GM10847 (cell line): Measurements from ENCODE around the gene SUSD1.

Experiments used
- POLR2A ChIP-seq: IDR thresholded peaks from 2 replicates; pipeline ENCODE4 v1.6.1; 2011; ENCODE audit not compliant: insufficient read length; ENCODE audit errors: extremely low read depth

The SUSD1 gene

GRCh38 chr9:112049811-112050516 lies 125.1 kb downstream of the SUSD1 start:
- TF ChIP-seq POLR2A: no peak

GRCh38 chr9:112048924-112049691 lies 126.0 kb downstream of the SUSD1 start:
- TF ChIP-seq POLR2A: no peak

GRCh38 chr9:112047538-112048066 lies 127.5 kb downstream of the SUSD1 start:
- TF ChIP-seq POLR2A: no peak

GRCh38 chr9:112046181-112046580 lies 128.9 kb downstream of the SUSD1 start:
- TF ChIP-seq POLR2A: no peak

GRCh38 chr9:112044881-112045280 lies 130.2 kb downstream of the SUSD1 start:
- TF ChIP-seq POLR2A: no peak

- no peak for TF ChIP-seq POLR2A
These were observed 130.9 kb downstream of the SUSD1 start for GRCh38 chr9:112044186-112044585.

GRCh38 chr9:112043423-112043822 lies 131.7 kb downstream of the SUSD1 start:
- no peak for TF ChIP-seq POLR2A

- TF ChIP-seq POLR2A: no peak
These were observed 132.3 kb downstream of the SUSD1 start for GRCh38 chr9:112042769-112043168.

GRCh38 chr9:112042244-112042638 lies 132.9 kb downstream of the SUSD1 start:
- TF ChIP-seq POLR2A: no peak

- no peak for TF ChIP-seq POLR2A
These were observed 133.4 kb downstream of the SUSD1 start for GRCh38 chr9:112041536-112042243.

GRCh38 chr9:112041199-112041535 lies 133.9 kb downstream of the SUSD1 start:
- TF ChIP-seq POLR2A: no peak

- TF ChIP-seq POLR2A: no peak
These were observed 137.1 kb downstream of the SUSD1 start for GRCh38 chr9:112038017-112038408.

- TF ChIP-seq POLR2A: no peak
These were observed 137.6 kb downstream of the SUSD1 start for GRCh38 chr9:112037281-112038016.

- no peak for TF ChIP-seq POLR2A
These were observed 139.8 kb downstream of the SUSD1 start for GRCh38 chr9:112035166-112035826.

- no peak for TF ChIP-seq POLR2A
These were observed 140.9 kb downstream of the SUSD1 start for GRCh38 chr9:112034216-112034611.
